HepG2 (cell line): ENCODE results near the gene TEK. TPM values are rescaled to one million over a fixed set of nuclear protein-coding genes. Genes with fewer than 3 reads are reported as not detected.

ENCODE experiments used
- ATAC-seq: fragments of 200-7000 bp; cut with Tn5 transposase; 3 replicates; pipeline ENCODE4 v1.9.1; 2020; ENCODE audit warnings: mild to moderate bottlenecking, moderate library complexity
- BruUV-seq: library from RNA; stranded (reverse); fragments of 400-500 nt; replicated peaks from 2 replicates; lab custom pipeline; 2021; lab: Mats Ljungman, UMichigan
- CTCF ChIA-PET: fragments of 300-600 bp; formaldehyde crosslinking; extraction: SDS; loops from one replicate; lab custom pipeline; 2021; ENCODE audit warnings: low total read pairs, inconsistent platforms, low intra/inter-chr PET ratio; lab: Yijun Ruan, JAX
- POLR2A ChIA-PET: fragments of 350-600 bp; sonication (Branson Sonifier 250); formaldehyde crosslinking; loops from one replicate; lab custom pipeline; 2020; ENCODE audit warnings: antibody characterized with exemption, inconsistent platforms; lab: Yijun Ruan, JAX
- DNase-seq: peaks from one replicate; pipeline ENCODE4 v3.0.0-alpha.2; 2015; ENCODE audit warnings: low spot score
- FAIRE-seq: peaks from 3 replicates; lab custom pipeline; 2011; peaks lifted over from hg19 to GRCh38; lab: Jason Lieb, UNC
- H2AFZ ChIP-seq: one replicate; pipeline ENCODE4 v1.6.1; 2011; ENCODE audit warnings: low read length, inconsistent platforms
- H3K27ac ChIP-seq: fragments of 300-600 bp; 3 replicates; pipeline ENCODE4 v1.8.0; 2011; ENCODE audit warnings: mixed run types, mild to moderate bottlenecking, mixed read lengths, low read length, inconsistent platforms; ENCODE audit not compliant: insufficient read depth; ENCODE audit errors: extremely low read length
- H3K27me3 ChIP-seq, 2 experiments: fragments of 200-600 bp in 1 of 2; 2 replicates in 1 of 2; 3 replicates in 1 of 2; pipeline versions ENCODE4 v1.6.0 to v1.8.0; 2011; ENCODE audit warnings: low read length in 2 of 2, mild to moderate bottlenecking in 2 of 2, moderate library complexity in 2 of 2, inconsistent platforms in 1 of 2; ENCODE audit not compliant: insufficient read depth in 2 of 2, control insufficient read depth in 1 of 2
- H3K36me3 ChIP-seq, 2 experiments: fragments of 200-600 bp in 1 of 2; replicated peaks in 1 of 2; 2 replicates in 1 of 2; 3 replicates in 1 of 2; pipeline versions ENCODE4 v1.5.1 to v1.8.0; 2011; ENCODE audit warnings: low read length in 2 of 2, inconsistent platforms in 1 of 2; ENCODE audit not compliant: insufficient read depth in 2 of 2, control insufficient read depth in 1 of 2
- H3K4me1 ChIP-seq: 2 replicates; pipeline ENCODE4 v1.5.1; 2012; ENCODE audit warnings: low read length, inconsistent platforms; ENCODE audit not compliant: insufficient read depth
- H3K4me2 ChIP-seq: 2 replicates; pipeline ENCODE4 v1.6.0; 2011; ENCODE audit warnings: low read depth, low read length, inconsistent platforms
- H3K4me3 ChIP-seq, 3 experiments: fragments of 200-600 bp in 1 of 3; sonication (generic), shearing (Covaris generic) in 1 of 3; replicated peaks in 1 of 3; 2 replicates each; pipeline ENCODE4 v1.5.1; 2011 to 2016; ENCODE audit warnings: low read length in 3 of 3, inconsistent platforms in 2 of 3, low read depth in 2 of 3, mild to moderate bottlenecking in 2 of 3, control low read depth in 1 of 3, mixed read lengths in 1 of 3; ENCODE audit not compliant: insufficient read depth in 1 of 3
- H3K79me2 ChIP-seq: one replicate; pipeline ENCODE4 v1.6.1; 2011; ENCODE audit warnings: low read length, inconsistent platforms; ENCODE audit not compliant: insufficient read depth
- H3K9ac ChIP-seq: 2 replicates; pipeline ENCODE4 v1.6.0; 2011; ENCODE audit warnings: mild to moderate bottlenecking, low read depth, low read length, inconsistent platforms; ENCODE audit not compliant: insufficient read depth
- H3K9me3 ChIP-seq: 2 replicates; pipeline ENCODE4 v1.5.1; 2012; ENCODE audit warnings: mild to moderate bottlenecking, low read length
- H4K20me1 ChIP-seq: 2 replicates; pipeline ENCODE4 v1.6.0; 2011; ENCODE audit warnings: inconsistent platforms, mild to moderate bottlenecking, low read length, moderate library complexity; ENCODE audit not compliant: insufficient read depth
- NFE2 ChIP-seq: sonication (generic); formaldehyde crosslinking; IDR thresholded peaks from 2 replicates; pipeline ENCODE4 v1.4.0; 2020; ENCODE audit warnings: missing genetic modification reagents
- NR2F6 ChIP-seq, 2 experiments: IDR thresholded peaks; 2 replicates each; pipeline ENCODE4 v1.6.1; 2016; ENCODE audit warnings: antibody characterized with exemption in 1 of 2, mild to moderate bottlenecking in 1 of 2
- SMC3 ChIP-seq: IDR thresholded peaks from 2 replicates; pipeline ENCODE4 v1.6.1; 2011; ENCODE audit warnings: low read length, improper control_type of control experiment
- ZBTB2 ChIP-seq: sonication (generic); formaldehyde crosslinking; IDR thresholded peaks from 2 replicates; pipeline ENCODE4 v1.8.0; 2022; ENCODE audit warnings: low read depth, missing genetic modification reagents
- ZMYM4 ChIP-seq: sonication (generic); formaldehyde crosslinking; IDR thresholded peaks from 2 replicates; pipeline ENCODE4 v1.8.1; 2023; ENCODE audit warnings: mild to moderate bottlenecking, missing genetic modification reagents
- ZNF124 ChIP-seq: sonication (generic); formaldehyde crosslinking; IDR thresholded peaks from 2 replicates; pipeline ENCODE4 v1.4.0; 2020; ENCODE audit warnings: missing genetic modification reagents
- WGBS: methylation state at CpG from one replicate; pipeline ENCODE4 v1.1.6; 2017; ENCODE audit warnings: low lambda C conversion rate; 5-methylcytosine and 5-hydroxymethylcytosine counted together
- in situ Hi-C: cut with HindIII; loops from 2 replicates; pipeline ENCODE4 v1.10.0; 2017; ENCODE audit warnings: low pct_unique_long_range_greater_than_20kb; ENCODE audit not compliant: extremely low pct_ligation_motif_present
- intact Hi-C: fragments of 100-400 bp; cut with micrococcal nuclease; formaldehyde crosslinking; loops from one replicate; pipeline ENCODE4 v1.10.0; 2022; ENCODE audit not compliant: unreplicated experiment
- polyA plus RNA-seq, 8 experiments: library from polyadenylated mRNA; depleted of rRNA in 3 of 8; stranded (reverse) in 7 of 8; unstranded in 1 of 8; fragments of >200 nt; fragmentation: Illumina TruSeq in 4 of 8; extraction: Trizol in 4 of 8; gene quantifications; 2 replicates each; pipeline versions ENCODE4 v1.2.1 to v1.2.3, GENCODE V29; 2011 to 2016; ENCODE audit warnings: low read depth in 4 of 8, missing spikeins in 1 of 8, mixed read lengths in 1 of 8; ENCODE audit not compliant: insufficient read depth in 1 of 8
- total RNA-seq, 5 experiments: library from RNA; depleted of rRNA; stranded (reverse); fragments of >200 nt; fragmentation: Illumina TruSeq; extraction: Trizol; gene quantifications; 2 replicates each; pipeline ENCODE4 v1.2.3, GENCODE V29; 2016; ENCODE audit warnings: low read depth in 1 of 5

Gene TEK
- total and polyA plus RNA-seq, 2 of the 13 experiments (the other 11 are each of a cell fraction or from before 2014, with no cell fraction given): not detected

- WGBS: 0% methylated on average over 3 of the region's 3 CpGs
- no TSS peak for BruUV-seq
These were observed 94.8 kb downstream of the TEK start for GRCh38 chr9:27203783-27204182.

GRCh38 chr9:27204578-27204977 lies 95.6 kb downstream of the TEK start:
- Histone ChIP-seq H4K20me1 (no peaks in the 10 kb centered on the region), H3K79me2 (no peaks in the 10 kb centered on the region), H3K9ac (no peak overlapping the region), H3K9me3 (no peaks in the 10 kb centered on the region), H3K4me3 (no peak overlapping the region), H3K27ac (no peak overlapping the region), H3K4me1 (no peaks in the 10 kb centered on the region), H3K4me2 (no peak overlapping the region), H3K36me3 (no peaks in the 10 kb centered on the region), H2AFZ (no peak overlapping the region), H3K27me3 (no peaks in the 10 kb centered on the region)
- CTCF ChIA-PET: no interaction called here
- no peak for DNase-seq
- 2% methylated on average over 4 of the region's 4 CpGs for WGBS
- no TSS peak for BruUV-seq
- POLR2A ChIA-PET: no interaction called here
- FAIRE-seq: no peak
- TF ChIP-seq ZBTB2 (CRISPR knock-in tag) (no peak), ZMYM4 (CRISPR knock-in tag) (no peak)
- in situ Hi-C loops: no loop called here
- no peak for ATAC-seq
- intact Hi-C loops: no loop called here

More at GRCh38 chr9:27203783-27204182, 94.8 kb downstream of the TEK start:
- FAIRE-seq (no peak), ATAC-seq (no peak), DNase-seq (no peak)
- no peaks in the 10 kb centered on the region for H3K27me3 ChIP-seq
- in situ Hi-C loops (no loop called here), intact Hi-C loops (no loop called here)
- TF ChIP-seq NR2F6 (IDR thresholded peaks at IDR 0.05) (no peak), NR2F6 (CRISPR knock-in tag; IDR thresholded peaks at IDR 0.05) (no peak), ZNF124 (CRISPR knock-in tag) (no peak), SMC3 (no peak), NFE2 (CRISPR knock-in tag) (no peak)
- H3K4me1 ChIP-seq: no peaks in the 10 kb centered on the region
- no peak overlapping the region for H3K4me3 ChIP-seq
- no peak overlapping the region for H3K27ac ChIP-seq
- H3K79me2 ChIP-seq: no peaks in the 10 kb centered on the region
- H2AFZ ChIP-seq: no peak overlapping the region
- no peak overlapping the region for H3K4me2 ChIP-seq
- CTCF ChIA-PET: no interaction called here
- no peaks in the 10 kb centered on the region for H3K9me3 ChIP-seq
- H3K9ac ChIP-seq: no peak overlapping the region
- POLR2A ChIA-PET: no interaction called here
- no peaks in the 10 kb centered on the region for H4K20me1 ChIP-seq
- H3K36me3 ChIP-seq: no peaks in the 10 kb centered on the region
